Smooth muscle cell of the brain vasculature (primary cell): ENCODE measurements around the gene MCOLN2.
"Not testable (repeated sequence)": the region's sequence is repeated elsewhere in the genome, so short reads cannot be mapped to it uniquely, and the experiment has no call there.

ENCODE experiments used
- DNase-seq: peaks from one replicate; pipeline ENCODE4 v3.0.0-alpha.2; 2012; ENCODE audit warnings: low read depth, low spot score

The MCOLN2 gene

DNA sequence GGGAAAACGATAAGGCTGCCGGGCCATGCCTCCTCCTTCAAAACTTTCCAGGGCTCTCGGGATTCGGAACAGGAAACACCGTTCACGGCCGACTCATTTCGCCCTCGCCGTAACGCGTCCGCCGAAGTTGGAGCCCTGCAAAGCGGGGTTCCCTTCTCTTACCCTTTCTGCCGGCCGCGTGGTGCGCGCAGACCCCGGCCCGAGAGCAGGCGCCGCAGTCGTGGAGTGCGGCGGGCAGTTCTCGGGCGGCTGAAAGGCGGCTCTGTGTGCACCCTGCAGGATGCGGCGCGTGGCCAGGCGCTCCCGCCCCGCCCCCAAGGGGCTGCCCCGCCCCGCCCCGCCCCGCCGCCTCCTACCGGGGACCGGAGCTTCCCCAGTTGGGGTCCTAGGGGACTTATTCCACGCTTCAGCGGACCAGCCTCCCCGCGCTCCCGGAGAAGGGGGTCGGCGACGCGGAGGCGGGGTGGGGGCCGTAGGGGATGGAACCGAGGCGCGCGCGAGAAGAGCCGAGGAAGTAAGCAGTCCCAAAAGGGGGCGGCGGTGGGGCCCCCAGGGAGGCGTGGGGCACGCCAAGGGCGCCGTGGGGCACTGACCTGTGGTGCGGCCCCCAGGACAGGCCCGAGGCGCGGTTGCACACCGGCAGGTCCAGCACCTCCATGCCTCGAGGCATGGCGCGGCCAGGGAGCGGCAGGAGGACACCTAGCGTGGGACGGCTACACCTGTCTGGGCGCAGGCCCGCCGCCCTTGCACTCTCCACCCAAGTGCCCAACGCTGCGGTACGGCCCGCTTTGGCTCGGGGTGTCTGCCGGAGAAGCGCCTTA lies at the start of gene MCOLN2:
Gene MCOLN2 (minus strand): TSS at position 268 of the 821 bp plus-strand sequence. CDS start 241 bp downstream, at position 27.
- DNase-seq: no peak

DNA sequence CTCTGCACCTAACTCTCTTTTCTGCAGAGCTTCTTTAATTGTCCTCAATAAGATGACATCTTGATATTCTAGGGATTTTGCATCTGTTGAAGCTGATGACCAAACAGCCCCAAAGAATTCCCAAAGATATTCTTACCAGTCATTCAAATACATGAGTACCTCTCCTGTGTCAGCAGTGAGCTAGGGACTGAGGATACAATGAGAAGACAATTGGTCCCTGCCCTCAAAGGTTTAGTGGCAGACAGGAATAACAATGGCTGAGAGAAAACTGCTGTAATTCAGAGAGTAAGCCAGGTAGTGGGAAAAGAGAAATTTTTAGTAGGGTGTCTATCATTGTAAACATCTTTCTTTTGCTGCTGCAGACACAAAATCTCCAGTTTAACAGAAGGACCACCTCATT lies 45.5 kb upstream of the MCOLN2 start:
- no peak for DNase-seq

DNA sequence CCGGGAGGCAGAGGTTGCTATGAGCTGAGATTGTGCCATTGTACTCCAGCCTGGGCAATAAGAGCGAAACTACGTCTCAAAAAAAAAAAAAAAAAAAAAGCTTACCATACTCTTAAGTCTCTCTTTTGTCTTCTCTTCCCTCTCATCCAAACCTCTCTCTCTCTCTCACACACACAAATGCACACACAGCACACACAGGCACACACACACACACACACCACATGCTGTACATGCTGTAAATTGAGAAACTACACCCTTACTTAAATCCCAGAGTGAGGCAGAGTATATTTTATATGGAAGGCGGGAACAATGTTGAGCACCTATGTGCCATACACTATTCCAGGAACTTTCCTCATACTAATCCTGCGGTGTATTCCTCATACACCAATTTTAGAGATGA lies 44.9 kb upstream of the MCOLN2 start:
- no peak for DNase-seq

DNA sequence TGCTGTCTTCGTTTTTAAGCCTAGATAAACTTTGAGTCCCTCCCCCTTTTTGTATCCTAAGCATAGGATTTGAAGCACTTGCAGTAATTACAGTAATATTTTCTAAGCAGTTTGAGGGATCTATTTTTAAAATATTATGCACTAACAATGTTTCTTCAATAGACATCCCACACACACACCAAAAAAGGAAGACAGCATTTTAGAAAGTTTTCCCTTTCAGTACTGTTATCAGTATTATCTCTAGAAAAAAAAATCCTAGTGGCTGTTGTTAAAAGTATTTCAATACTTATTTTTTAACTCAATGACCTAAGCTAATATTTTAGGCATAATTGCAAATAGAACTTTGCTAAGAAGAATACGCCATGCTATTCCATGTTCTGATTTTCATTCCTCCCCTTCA lies 36.3 kb upstream of the MCOLN2 start:
- DNase-seq: no peak

DNA sequence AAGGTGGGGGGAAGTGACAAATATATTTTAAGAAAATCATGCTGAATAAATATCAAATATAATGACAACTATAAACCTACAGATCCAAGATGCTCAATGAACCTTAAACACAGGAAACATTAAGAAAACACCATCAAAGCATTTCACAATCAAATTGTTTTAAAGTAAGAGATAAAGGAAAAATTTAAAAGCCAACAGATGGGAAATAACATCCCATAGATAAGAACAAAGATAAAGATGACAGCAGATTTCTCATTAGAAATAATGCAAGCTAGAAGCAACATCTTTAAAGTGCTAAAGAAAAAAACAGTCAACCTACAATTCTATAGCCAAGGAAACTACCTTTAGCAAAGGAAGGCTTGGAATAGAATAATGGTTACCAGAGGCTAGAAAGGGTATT lies 33.6 kb upstream of the MCOLN2 start:
- DNase-seq: no peak

DNA sequence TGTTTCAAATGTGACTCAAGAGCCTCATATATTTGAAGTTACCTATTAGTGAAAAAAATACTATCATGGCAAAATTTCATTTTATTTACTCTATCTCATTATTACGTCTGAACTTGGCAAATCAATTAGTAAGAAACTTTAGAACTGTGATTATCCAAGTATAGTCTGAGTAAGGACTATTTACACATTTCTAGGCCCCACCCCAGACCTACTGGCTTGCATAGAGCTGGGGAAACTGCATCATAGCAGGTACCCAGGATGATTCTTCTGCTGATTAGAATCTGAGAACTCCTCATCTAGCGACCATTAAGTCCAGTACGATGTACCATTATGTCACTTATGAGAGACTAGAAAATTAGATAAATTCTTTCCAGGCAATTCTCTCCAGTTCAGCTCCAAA lies 31.2 kb upstream of the MCOLN2 start:
- no peak for DNase-seq

DNA sequence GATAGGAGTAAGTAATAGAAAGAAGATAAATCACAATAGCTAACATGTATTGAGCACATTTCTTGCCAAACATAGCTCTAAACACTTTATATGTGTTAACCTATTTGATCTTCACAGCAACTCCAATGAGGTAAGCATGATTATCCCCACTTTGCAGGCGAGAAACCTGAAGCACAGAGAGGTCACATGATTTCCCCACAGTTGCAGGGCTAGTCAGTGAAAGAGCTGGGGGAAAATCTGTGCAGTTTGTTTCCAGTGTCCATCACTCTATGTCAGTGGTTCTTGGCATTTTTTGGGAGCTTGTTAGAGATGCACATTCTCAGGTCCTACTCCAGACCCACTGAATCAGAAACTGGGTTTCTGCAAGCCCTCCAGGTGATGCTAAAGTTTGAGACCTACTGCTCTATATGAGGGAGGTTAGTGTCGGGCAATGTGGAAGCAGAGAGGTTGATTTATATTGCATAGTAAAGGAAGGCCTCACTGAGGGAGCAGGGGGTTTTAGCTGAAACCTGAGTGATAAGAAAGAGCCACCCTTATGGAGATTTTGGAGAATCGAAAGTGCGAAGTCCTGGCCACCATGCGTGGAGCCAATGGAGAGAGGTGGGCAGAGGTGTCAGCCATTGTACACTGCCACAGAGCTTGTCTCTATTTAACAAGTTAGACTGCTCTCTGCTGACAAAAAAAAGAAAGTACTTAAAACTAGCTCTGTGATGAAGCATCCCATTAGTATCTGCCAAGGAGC lies 30.5 kb upstream of the MCOLN2 start:
- DNase-seq: no peak

DNA sequence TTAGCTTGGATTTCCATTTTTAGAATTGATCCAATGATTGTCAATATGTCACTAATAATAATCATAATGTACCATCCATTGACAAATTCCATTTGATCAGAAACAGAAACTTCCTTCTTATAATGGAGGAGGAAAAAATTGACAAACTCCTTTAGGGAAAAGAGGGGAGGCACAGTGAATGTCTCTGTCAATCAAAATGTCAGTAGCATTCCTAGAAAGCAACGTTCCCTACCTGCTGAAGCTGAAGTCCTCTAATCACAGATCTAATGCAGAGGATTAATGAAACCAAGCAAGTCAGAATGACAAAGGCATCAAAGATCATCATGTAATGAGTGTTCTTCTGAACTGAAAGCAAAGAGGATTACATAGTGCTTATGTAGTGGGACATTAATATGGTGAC lies 29.0 kb upstream of the MCOLN2 start:
- no peak for DNase-seq

DNA sequence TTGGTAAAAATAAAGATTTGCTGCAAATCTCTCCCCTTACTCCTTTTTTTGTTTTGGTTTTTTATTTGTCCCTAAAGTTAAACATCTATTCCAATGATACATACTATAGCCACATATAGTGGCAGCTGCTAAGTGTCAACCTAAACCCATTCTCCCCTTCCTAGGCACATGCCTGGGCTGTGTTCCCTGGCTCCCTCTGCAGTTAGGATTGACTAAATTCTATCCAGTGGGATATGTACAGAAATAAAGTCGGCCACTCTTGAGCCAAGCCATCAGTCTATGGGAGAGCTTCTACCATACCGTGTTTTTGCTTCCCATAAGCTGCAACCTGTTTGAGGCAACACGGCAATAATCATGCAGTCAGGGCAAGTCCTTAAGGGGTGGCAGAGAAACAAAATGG lies 27.8 kb upstream of the MCOLN2 start:
- no peak for DNase-seq

DNA sequence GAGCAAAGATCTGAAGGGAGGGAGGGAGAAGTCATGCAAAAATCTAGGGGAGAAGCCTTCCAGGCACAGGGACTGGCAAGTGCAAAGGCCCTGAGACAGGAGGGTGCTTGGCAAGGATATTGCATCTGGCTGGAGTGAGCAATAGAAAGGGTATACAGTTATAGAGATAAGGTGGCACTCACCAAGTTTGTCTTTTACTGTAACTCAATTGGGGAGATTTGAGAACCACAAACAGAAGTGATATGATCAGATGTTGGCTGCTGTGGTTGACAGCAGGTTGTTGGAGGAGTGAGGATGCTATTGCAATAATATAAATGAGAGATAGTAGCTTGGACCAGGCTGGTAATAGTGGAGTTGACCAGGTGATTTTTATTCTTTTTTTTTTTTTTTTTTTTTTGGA lies 25.8 kb upstream of the MCOLN2 start:
- DNase-seq: no peak

DNA sequence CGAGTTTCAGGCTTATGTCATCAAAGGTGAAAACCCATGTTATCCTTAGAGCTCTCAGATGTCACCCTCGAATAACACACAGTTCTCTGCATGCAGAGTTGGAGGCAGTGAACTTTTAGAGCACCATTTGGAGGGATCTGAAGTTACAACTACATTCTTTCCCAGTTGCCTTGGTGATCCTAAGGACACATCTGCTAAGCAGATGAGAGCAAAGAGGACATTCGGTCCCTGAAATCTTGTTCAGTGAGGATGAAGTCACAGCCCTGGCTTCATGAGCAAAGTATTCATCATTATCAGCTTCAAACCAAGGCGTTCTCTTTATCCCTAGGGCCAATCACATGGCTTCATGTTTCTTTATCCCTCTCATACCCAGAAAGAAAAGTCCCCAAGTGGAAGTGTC lies 23.1 kb upstream of the MCOLN2 start:
- no peak for DNase-seq

DNA sequence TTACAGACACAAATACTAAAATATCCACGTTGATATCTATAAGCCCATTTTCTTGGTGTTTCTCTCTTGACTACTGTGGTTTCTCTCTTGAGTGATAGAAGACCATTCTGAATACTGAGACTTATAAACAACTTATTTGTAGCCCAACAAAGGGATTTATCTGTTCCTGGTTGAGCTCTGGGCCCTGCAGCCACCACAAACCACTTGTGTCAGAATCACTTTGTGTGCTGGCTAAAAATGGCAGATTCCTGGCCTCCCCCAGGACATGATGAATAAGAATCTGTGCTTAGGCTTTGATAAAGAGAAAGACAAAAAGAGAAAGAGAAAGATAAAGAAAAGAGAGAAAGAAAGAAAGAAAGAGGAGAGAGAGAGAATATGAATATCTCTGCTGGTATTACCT lies 18.9 kb upstream of the MCOLN2 start:
- DNase-seq: no peak

DNA sequence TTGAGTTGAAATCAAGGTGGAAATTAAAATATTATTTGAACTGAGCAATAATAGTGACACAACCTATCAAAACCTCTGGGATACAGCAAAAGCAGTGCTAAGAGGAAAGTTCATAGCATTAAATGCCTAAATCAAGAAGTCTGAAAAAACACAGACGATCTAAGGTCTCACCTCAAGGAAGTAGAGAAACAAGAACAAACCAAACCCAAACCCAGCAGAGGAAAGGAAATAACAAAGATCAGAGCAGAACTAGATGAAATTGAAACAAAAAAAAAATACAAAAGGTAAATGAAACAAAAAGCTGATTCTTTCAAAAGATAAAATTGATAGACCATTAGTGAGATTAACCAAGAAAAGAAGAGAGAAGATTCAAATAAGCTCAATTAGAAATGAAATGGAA lies 8.7 kb upstream of the MCOLN2 start:
- DNase-seq: not testable (repeated sequence)

DNA sequence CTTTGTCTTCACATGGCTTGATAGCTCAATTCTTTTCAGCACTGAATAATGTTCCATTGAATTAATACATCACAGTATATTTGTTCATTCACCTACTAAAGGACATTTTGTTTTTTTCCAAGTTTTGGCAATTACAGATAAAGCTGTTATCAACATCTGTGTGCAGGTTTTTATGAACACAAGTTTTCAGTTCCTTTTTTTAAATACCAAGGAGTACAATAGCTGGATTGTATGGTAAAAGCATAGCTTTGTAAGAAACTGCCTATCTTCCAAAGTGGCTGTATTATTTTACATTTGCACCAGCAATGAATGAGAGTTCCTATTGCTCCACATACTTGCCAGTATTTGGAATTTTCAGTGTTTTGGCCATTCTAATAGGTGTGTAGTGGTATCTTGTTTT lies 4.8 kb upstream of the MCOLN2 start:
- no peak for DNase-seq

DNA sequence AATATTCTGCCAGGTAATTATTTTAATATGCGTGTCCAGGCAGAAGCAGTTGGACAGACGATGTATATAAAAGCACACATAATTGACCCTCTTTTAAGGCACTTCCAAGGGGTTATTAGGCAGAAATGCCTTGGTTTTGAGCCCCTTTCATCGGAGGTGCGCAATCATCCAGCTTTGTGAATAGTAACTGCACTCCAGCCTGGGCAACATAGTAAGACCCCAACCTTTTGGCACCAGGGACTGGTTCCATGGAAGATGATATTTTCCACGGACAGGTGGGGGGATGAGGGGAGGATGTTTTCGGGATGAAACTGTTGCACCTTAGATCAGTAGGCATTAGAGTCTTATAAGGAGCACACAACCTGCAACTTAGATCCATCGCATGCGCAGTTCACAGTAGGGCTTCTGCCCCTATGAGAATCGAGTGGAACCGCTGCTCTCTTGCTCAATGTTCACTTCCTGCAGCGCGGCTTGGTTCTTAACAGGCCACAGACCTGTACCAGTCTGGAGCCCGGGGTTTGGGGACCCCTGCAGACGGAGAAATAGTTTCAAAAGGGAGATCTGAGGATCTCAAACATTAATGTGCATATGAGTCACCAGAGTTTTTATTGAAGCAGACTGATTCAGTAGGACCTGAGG lies 1.8 kb upstream of the MCOLN2 start:
- DNase-seq: peak; percentile 41

DNA sequence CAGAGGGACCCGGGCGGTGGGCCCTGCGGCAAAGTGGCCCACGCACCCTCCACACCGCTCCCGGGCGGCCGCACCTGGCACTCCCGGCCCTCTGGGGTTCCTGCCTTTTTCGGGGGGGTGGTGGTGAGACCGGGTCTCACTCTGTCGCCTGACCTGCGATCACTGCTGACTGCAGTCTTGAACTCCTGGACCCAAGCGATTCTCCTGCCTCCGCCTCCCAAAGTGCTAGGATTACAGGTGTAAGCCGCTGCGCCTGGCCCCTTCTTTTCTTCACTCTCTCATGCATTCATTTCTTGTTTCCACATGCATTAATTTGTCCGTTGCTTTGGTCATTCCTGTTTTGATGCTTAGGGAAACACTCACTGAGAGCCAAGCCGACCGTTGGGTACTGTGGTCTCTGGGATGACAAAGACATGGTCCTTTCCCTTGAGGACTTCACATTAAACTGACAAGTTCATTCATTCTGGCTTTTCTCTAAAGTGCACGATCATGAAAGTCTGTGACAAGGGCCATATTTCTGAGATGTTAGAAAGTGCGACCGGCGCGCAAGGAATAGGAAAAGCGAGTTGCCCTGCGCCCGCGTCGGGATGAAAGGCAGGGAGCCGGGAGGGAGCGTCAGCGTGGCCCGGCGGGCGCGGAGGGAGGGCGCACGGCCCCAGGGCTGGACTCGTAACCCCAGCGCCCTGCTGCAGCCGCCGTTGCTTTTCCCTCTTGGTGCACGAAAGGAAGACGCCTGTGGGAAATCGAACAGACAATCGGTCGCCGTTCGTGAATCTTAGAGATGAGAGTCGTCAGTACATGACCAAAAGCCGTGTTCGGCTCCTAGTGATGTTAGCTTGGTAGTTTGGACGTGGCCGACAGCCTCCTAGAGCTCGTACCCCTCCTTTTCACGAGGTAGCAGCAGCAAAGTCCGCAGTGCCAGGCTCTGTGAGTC lies 1.0 kb upstream of the MCOLN2 start:
- DNase-seq: no peak

DNA sequence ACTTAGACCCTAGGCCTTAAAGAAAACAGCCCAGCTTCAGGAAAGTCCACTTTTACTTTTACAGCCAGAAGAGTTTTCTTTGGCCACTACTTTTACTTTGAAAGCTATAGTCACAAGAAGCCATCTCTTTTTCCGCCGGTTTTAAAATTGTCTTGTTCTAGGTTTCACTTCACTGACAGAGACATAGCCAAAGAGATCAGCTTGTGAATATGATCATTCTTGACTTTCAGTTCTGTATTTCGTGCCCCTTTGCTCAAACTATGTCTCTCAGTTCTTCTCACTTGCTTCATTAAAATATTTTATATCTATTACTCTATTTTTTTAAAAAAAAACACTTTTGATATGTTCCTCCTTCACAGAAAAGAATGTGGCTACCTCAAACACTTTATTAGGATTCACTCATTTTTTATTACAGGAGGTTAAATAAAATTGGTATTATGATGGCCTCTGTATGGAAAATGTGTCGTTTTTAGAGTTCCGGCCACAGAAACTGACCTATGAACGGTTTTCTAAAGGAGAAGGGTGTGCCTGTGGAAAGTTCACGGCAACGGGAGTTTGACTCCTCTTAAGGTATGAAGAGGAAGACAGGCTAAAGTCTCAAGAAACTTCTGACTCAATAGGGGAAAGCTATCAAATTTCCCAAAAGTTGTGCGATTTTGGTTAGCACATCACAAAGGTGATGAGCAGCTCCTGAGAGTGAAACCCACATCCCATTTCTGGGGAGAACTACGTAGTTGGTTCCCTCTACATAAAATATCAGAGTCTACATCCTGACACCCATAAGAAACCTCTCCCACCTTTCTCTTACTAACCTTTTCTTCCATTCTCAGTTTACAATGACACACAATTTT lies 1.2 kb downstream of the MCOLN2 start:
- DNase-seq: no peak

DNA sequence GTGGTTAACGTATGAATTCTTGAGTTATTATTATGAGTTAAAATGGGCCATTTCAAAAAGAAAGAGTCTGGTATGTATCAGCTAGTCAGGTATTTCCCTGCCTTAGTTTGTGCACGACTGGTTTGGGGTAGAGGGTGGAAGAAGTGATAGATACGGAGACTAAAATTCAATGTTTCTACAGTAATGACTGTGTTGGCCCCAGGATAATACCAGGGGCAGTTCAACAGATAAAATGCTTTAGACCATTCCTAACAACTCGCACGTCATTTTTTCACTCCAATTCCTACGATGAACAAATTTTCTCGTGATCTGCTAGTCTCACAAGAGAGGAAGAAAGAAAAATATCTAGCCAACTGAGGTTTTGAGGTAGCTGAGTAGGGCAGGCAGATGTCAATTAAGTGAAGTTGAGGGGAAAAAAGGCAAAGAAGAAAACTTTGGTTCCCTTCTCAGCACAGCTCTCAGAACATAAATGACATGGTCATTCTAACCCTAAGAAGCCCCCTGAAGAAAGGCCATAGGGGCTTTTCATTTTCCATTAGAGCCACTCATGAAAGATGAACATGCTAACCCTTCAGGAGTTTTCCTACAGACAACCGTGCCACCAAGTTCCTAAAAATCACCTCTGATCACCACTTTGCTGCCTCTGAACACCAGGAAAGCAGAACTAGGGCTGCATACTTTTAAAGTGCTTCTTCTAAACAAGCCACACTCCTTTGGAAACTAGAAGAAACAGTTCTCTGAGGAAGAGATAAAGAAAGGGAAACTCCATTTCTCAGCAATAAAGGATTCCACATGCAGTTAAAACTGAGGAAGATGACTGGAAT lies 5.6 kb downstream of the MCOLN2 start:
- no peak for DNase-seq

DNA sequence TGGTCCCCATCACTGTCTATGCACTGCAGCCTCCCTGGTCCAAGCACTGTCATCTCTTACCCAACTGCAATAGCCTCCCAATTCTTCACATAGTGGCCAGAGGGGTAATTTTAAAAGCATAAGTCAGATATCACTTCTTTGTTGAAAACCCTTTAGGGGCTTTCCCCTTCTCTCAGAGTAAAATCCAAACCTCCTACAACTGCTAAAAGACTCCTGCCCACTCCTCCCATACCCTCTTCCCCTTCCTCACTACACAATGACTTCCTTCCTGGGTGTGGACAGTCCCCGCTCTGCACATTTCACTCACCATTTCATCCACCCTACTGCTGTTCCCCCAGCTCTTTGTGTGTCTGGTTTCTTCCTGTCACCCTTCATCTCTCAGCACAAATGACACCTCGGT lies 8.3 kb downstream of the MCOLN2 start:
- no peak for DNase-seq

DNA sequence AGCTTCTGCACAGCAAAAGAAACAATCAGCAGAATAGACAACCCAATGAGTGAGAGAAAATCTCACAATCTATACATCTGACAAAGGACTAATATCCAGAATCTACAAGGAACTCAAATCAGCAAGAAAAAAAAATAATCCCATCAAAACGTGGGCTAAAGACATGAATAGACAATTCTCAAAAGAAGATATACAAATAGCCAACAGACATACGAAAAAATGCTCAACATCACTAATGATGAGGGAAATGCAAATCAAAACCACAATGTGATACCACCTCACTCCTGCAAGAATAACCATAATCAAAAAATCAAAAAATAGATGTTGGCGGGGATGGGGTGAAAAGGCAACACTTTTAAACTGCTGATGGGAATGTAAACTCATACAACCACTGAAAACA lies 10.4 kb downstream of the MCOLN2 start:
- DNase-seq: not testable (repeated sequence)
